HG02938 (cell line): Measurements from ENCODE around the gene CCNJL.

ENCODE experiments used
- ATAC-seq: cut with Tn5 transposase; IDR thresholded peaks from one replicate; pipeline ENCODE4 v1.9.1; 2021; ENCODE audit warnings: mild to moderate bottlenecking, moderate library complexity; ENCODE audit not compliant: unreplicated experiment

CCNJL gene

DNA sequence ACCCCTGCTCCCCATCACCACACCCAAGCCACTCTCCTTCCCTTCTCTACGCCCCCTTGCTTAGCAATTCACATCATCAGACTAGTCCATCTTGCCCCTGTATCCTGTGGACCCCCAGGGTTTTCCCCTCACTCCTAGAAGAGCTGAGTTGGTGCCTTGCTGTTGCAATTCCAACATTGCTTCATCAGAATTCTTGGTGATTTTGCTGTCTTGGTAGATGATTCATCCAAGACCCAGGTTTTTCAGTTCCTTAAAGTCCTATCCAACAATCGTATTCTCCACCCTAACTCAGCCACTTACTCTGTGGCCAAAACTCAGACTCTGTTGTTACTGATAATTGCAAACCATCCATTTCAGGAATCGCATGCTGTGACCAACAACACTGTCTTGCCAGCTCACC is 21.4 kb upstream of the CCNJL start:
- ATAC-seq: no peak

DNA sequence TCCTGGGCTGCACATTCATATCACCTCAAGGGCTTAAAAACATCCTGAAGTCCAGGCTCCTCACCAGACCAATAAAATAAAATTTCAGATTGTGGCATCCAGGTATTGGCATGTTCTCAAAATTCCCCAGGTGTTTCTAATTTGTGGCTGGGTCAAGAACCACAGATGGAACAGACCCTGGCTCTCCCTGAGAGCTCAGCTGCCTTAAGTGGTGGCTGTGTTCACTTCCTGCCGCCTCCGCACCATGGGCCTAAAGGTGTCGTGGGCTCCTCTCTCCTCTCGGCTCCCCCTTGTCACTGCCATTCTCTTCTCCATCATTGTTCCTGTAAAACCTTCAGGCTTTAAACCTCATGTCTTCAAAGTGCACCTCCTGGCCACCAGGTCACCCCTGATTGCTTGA is 17.8 kb upstream of the CCNJL start:
- no peak for ATAC-seq

DNA sequence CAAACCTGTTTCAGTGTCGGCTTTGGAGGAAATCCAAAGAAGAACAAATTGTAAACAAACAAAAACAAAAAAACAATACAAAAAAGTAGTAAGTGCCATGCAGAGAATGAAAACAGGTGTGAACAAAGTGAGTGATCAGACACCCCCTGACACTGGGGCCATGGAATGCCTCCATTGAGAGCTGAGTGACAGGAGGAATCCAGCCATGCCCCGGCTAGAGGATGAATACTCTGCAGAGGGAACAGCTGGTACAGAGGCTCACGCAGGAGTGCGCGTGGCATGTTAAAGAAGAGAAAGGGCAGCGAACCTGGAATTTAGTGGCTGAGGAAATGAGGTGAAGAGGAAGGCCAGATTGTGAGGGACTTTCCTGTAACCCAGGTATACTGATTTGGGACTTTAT is 15.5 kb upstream of the CCNJL start:
- ATAC-seq: no peak

DNA sequence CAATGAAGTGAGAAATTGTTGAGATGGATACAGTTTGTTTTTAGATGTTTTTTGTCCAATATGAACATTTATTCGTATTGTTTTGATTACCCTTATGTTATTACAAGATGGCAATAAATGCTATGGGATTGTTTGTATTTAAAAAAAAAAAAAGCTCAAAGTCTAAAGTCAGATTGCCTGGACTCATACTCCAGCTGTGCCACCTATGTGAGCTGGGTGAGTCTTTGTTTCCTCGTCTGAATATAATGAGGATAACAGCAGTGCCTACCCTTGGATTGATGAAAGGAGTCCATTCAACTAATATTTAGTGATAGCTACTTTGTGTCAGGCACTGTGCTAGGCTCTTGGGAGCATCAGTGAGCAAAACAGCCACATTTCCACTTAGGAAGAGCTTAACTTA is 14.6 kb upstream of the CCNJL start:
- no peak for ATAC-seq

GRCh38 chr5:160325716-160326115 is 13.4 kb upstream of the CCNJL start:
- no peak for ATAC-seq

GRCh38 chr5:160324886-160325285 is 12.5 kb upstream of the CCNJL start:
- no peak for ATAC-seq

- ATAC-seq: no peak
Observed at GRCh38 chr5:160318409-160318808, 6.0 kb upstream of the CCNJL start.

- no peak for ATAC-seq
Observed at GRCh38 chr5:160317434-160317833, 5.1 kb upstream of the CCNJL start.

- no peak for ATAC-seq
Observed at GRCh38 chr5:160315968-160316367, 3.6 kb upstream of the CCNJL start.

- no peak for ATAC-seq
Observed at GRCh38 chr5:160312960-160313727, 780 bp upstream of the CCNJL start.

GRCh38 chr5:160311491-160312133 is 752 bp downstream of the CCNJL start:
- no peak for ATAC-seq

DNA sequence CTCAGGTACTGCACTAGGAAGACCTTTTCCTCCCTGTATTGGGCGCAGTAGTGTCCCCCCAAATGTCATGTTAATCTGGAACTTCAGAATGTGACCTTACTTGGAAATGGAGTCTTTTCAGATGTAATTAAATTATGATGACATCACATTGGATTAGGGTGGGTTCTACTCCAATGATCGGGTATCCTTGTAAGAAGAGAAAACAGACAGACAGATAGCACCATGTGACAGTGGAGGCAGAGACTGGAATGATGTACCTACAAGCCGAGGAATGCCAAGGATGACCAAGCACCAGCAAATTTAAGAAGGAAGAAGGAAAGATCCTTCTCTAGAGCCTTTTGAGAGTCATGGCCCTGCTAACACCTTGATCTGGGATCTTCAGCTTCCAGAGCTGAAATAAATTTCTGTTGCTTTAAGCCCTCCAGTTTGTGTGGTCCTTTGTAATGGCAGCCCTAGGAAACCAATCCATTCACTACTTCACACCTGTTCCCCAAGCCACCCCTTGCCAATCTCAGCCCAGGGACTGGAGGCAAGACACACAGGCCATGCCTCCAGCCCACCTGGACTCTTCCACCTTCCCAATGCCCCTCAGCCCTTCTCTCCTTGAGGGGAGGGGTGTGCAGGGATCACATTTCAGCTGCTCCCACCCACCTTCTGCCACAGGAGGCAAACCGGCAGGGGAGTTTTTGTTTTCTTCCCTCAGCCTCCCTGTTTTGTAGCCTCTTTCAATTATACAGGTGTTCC is 1.6 kb downstream of the CCNJL start:
- no peak for ATAC-seq

- no peak for ATAC-seq
Observed at GRCh38 chr5:160310140-160310539, 2.2 kb downstream of the CCNJL start.

DNA sequence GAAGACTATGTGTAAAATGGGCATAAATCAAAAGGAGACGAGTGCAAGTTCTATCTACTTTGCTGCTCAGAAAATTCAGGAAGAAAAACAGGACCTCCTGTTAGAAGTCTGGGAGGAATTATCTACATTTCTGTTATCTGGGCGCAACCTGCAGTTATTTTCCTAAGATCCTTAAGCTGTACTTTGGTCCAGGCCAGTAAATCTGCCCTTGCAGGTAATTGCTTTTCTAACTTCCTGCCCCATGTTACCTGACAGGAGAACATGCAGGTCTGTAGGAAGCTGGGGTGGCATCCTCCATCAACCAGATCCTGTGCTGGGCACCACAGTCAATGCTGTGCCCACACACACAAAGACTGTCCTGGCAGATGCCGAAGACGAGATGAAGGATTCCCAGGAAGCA is 5.7 kb downstream of the CCNJL start:
- ATAC-seq: no peak

DNA sequence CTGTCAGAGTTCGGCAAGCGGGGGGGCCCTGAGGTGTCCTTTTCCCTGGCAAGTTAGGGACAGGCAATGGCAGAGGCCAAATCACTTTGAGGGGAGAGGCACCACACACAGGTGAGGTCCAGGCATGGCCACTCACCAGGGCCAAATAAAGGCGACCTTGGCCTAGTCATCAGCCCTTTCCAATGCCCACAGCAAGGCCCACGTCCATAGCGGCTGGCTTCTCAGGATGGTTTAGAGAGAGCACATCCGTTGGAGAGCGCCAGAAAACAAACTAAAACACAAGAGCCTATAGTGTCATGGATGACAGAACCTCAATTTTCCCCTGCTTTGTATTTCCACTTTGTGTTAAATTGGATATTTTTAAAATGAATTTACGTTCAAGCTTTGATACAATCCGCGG is 7.0 kb downstream of the CCNJL start:
- ATAC-seq: no peak

DNA sequence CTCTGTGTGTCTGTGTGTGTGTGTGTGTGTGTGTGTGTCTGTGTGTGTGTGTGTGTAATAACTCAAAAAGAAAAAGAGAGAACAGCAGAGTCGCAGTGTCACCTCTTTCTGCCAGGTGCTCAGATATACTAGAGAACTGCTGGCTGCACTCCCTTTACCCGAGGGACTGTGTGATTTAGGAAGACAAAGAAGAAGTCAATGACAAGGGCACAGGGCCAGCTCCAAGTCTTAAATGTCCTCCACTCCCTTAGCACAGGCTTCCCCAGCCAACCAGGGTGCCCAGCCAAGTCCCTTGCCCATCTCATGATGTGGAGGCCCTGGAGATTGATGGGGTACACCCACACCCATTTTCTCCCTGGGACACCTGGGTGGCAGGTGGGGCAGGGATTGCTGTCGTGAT is 8.7 kb downstream of the CCNJL start:
- no peak for ATAC-seq

GRCh38 chr5:160298189-160298588 is 14.2 kb downstream of the CCNJL start:
- no peak for ATAC-seq

DNA sequence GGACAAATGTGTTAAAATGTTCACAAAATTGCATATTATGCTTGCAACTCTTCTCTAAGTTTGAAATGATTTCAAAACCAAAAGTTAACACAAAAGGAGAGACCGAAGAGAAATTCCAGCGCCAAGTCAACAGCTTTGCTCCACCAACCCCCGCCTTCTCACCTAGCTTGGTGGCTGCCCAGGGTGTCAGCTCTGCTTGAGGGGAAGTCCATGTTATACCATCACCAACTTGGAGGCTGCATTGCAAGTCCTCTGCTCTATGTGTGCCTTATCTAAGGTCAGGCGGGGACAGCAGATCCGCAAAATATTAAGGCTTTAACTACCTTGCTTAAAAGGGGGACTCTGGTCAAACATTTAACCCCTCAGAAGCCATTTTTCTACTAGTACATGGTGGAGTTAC is 14.6 kb downstream of the CCNJL start:
- ATAC-seq: no peak

DNA sequence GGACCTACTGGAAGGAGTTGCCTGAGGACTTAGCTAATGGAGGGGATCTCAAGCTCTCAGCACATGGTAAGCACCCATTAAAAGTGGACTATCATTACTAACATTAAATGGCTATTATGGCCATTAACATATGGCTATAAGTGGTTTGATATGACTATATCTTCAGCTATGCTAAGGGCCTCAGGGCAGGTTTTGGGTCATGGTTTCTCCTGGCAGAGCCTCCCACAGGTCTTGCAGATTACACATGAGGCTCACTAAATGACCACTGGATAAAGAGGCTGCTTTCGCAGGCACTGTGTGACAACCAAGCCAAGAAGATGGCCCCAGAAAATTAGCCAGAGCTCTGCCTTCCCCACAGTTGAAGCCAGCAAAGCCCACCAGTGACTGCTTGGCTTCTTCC is 15.4 kb downstream of the CCNJL start:
- ATAC-seq: no peak

GRCh38 chr5:160296496-160296895 is 15.9 kb downstream of the CCNJL start:
- ATAC-seq: no peak

GRCh38 chr5:160293901-160294561 is 18.3 kb downstream of the CCNJL start:
- no peak for ATAC-seq

GRCh38 chr5:160293386-160293785 is 19.0 kb downstream of the CCNJL start:
- ATAC-seq: no peak
